ENCODE data around the gene KCNQ1OT1.

Gene KCNQ1OT1

GRCh38 chr11:2701230-2701629 lies 1.4 kb upstream of the KCNQ1OT1 start:
- H3K9ac ChIP-seq (ENCODE audit: low read depth in 1 of 2, low read length in 2 of 2), result no peak overlapping the region
- peaks cover 0 to 3% of the 10 kb centered on the region in 2 donors for H3K9me3 ChIP-seq (ENCODE audit: control insufficient read depth in 1 of 2, low read length in 2 of 2)
- no peak overlapping the region for H3K4me3 ChIP-seq (ENCODE audit: low read depth in 1 of 2, low read length in 2 of 2)
- peaks cover 0 to 7% of the 10 kb centered on the region in 2 donors for H3K4me1 ChIP-seq (ENCODE audit: control insufficient read depth in 1 of 2, insufficient read depth in 2 of 2, low read length in 2 of 2)
- H3K36me3 ChIP-seq (ENCODE audit: control insufficient read depth in 1 of 2, insufficient read depth in 2 of 2, low read length in 2 of 2), result peaks cover 0 to 2% of the 10 kb centered on the region in 2 donors
- no peak overlapping the region for H3K27ac ChIP-seq (ENCODE audit: low read depth, low read length)
- H3K27me3 ChIP-seq (ENCODE audit: control insufficient read depth in 1 of 2, insufficient read depth in 2 of 2, low read length in 2 of 2), result no peaks in the 10 kb centered on the region

- peaks cover 0 to 7% of the 10 kb centered on the region in 2 donors for H3K4me1 ChIP-seq (ENCODE audit: control insufficient read depth in 1 of 2, insufficient read depth in 2 of 2, low read length in 2 of 2)
- peak overlapping the region; percentile 86 for H3K27ac ChIP-seq (ENCODE audit: low read depth, low read length)
- peak overlapping the region; percentile 53 to 73 for H3K4me3 ChIP-seq (ENCODE audit: low read depth in 1 of 2, low read length in 2 of 2)
- H3K36me3 ChIP-seq (ENCODE audit: control insufficient read depth in 1 of 2, insufficient read depth in 2 of 2, low read length in 2 of 2), result peaks cover 0 to 3% of the 10 kb centered on the region in 2 donors
- no peaks in the 10 kb centered on the region for H3K27me3 ChIP-seq (ENCODE audit: control insufficient read depth in 1 of 2, insufficient read depth in 2 of 2, low read length in 2 of 2)
- H3K9ac ChIP-seq (ENCODE audit: low read depth in 1 of 2, low read length in 2 of 2), result peak overlapping the region; percentile 71 to 77
- H3K9me3 ChIP-seq (ENCODE audit: control insufficient read depth in 1 of 2, low read length in 2 of 2), result peaks cover 0 to 1% of the 10 kb centered on the region in 2 donors
These were observed 819 bp upstream of the KCNQ1OT1 start for GRCh38 chr11:2700415-2701211.

GRCh38 chr11:2699185-2699530 lies 636 bp downstream of the KCNQ1OT1 start:
- Histone ChIP-seq H3K4me3 (ENCODE audit: low read depth in 1 of 2, low read length in 2 of 2) (peak overlapping the region; percentile 78), H3K9ac (ENCODE audit: low read depth in 1 of 2, low read length in 2 of 2) (peak overlapping the region; percentile 50 to 70), H3K4me1 (ENCODE audit: control insufficient read depth in 1 of 2, insufficient read depth in 2 of 2, low read length in 2 of 2) (peaks cover 0 to 10% of the 10 kb centered on the region in 2 donors), H3K27ac (ENCODE audit: low read depth, low read length) (no peak overlapping the region), H3K36me3 (ENCODE audit: control insufficient read depth in 1 of 2, insufficient read depth in 2 of 2, low read length in 2 of 2) (peaks cover 0 to 3% of the 10 kb centered on the region in 2 donors), H3K27me3 (ENCODE audit: control insufficient read depth in 1 of 2, insufficient read depth in 2 of 2, low read length in 2 of 2) (no peaks in the 10 kb centered on the region), H3K9me3 (ENCODE audit: control insufficient read depth in 1 of 2, low read length in 2 of 2) (no peaks in the 10 kb centered on the region)

- Histone ChIP-seq H3K4me3 (ENCODE audit: low read depth in 1 of 2, low read length in 2 of 2) (peak overlapping the region; percentile 78), H3K9ac (ENCODE audit: low read depth in 1 of 2, low read length in 2 of 2) (peak overlapping the region; percentile 50 to 70), H3K27ac (ENCODE audit: low read depth, low read length) (no peak overlapping the region), H3K9me3 (ENCODE audit: control insufficient read depth in 1 of 2, low read length in 2 of 2) (no peaks in the 10 kb centered on the region), H3K36me3 (ENCODE audit: control insufficient read depth in 1 of 2, insufficient read depth in 2 of 2, low read length in 2 of 2) (peaks cover 0 to 3% of the 10 kb centered on the region in 2 donors), H3K4me1 (ENCODE audit: control insufficient read depth in 1 of 2, insufficient read depth in 2 of 2, low read length in 2 of 2) (peaks cover 0 to 10% of the 10 kb centered on the region in 2 donors), H3K27me3 (ENCODE audit: control insufficient read depth in 1 of 2, insufficient read depth in 2 of 2, low read length in 2 of 2) (no peaks in the 10 kb centered on the region)
These were observed 1.2 kb downstream of the KCNQ1OT1 start for GRCh38 chr11:2698386-2699184.

- Histone ChIP-seq H3K4me1 (ENCODE audit: control insufficient read depth in 1 of 2, insufficient read depth in 2 of 2, low read length in 2 of 2) (peaks cover under 1 to 10% of the 10 kb centered on the region in 2 donors), H3K9ac (ENCODE audit: low read depth in 1 of 2, low read length in 2 of 2) (peak overlapping the region in 1 of 2 donors; percentile 70), H3K4me3 (ENCODE audit: low read depth in 1 of 2, low read length in 2 of 2) (peak overlapping the region; percentile 78), H3K27me3 (ENCODE audit: control insufficient read depth in 1 of 2, insufficient read depth in 2 of 2, low read length in 2 of 2) (no peaks in the 10 kb centered on the region), H3K9me3 (ENCODE audit: control insufficient read depth in 1 of 2, low read length in 2 of 2) (no peaks in the 10 kb centered on the region), H3K36me3 (ENCODE audit: control insufficient read depth in 1 of 2, insufficient read depth in 2 of 2, low read length in 2 of 2) (peaks cover 0 to 3% of the 10 kb centered on the region in 2 donors), H3K27ac (ENCODE audit: low read depth, low read length) (no peak overlapping the region)
These were observed 1.9 kb downstream of the KCNQ1OT1 start for GRCh38 chr11:2697866-2698265.

- no peaks in the 10 kb centered on the region for H3K27me3 ChIP-seq (ENCODE audit: control insufficient read depth in 1 of 2, insufficient read depth in 2 of 2, low read length in 2 of 2)
- H3K36me3 ChIP-seq (ENCODE audit: control insufficient read depth in 1 of 2, insufficient read depth in 2 of 2, low read length in 2 of 2), result peaks cover 0 to 3% of the 10 kb centered on the region in 2 donors
- no peak overlapping the region for H3K27ac ChIP-seq (ENCODE audit: low read depth, low read length)
- peaks cover 10 to 14% of the 10 kb centered on the region in 2 donors for H3K4me1 ChIP-seq (ENCODE audit: control insufficient read depth in 1 of 2, insufficient read depth in 2 of 2, low read length in 2 of 2)
- no peaks in the 10 kb centered on the region for H3K9me3 ChIP-seq (ENCODE audit: control insufficient read depth in 1 of 2, low read length in 2 of 2)
- H3K9ac ChIP-seq (ENCODE audit: low read depth in 1 of 2, low read length in 2 of 2), result no peak overlapping the region
- no peak overlapping the region for H3K4me3 ChIP-seq (ENCODE audit: low read depth in 1 of 2, low read length in 2 of 2)
These were observed 3.3 kb downstream of the KCNQ1OT1 start for GRCh38 chr11:2696455-2696854.

- H3K4me1 ChIP-seq (ENCODE audit: control insufficient read depth in 1 of 2, insufficient read depth in 2 of 2, low read length in 2 of 2), result peaks cover 16 to 22% of the 10 kb centered on the region in 2 donors
- H3K9me3 ChIP-seq (ENCODE audit: control insufficient read depth in 1 of 2, low read length in 2 of 2), result no peaks in the 10 kb centered on the region
- H3K27ac ChIP-seq (ENCODE audit: low read depth, low read length), result no peak overlapping the region
These were observed 4.5 kb downstream of the KCNQ1OT1 start for GRCh38 chr11:2694995-2695939.

GRCh38 chr11:2694495-2694894 lies 5.3 kb downstream of the KCNQ1OT1 start:
- Histone ChIP-seq H3K4me1 (ENCODE audit: control insufficient read depth in 1 of 2, insufficient read depth in 2 of 2, low read length in 2 of 2) (peaks cover 23 to 28% of the 10 kb centered on the region in 2 donors), H3K4me3 (ENCODE audit: low read depth in 1 of 2, low read length in 2 of 2) (no peak overlapping the region), H3K9me3 (ENCODE audit: control insufficient read depth in 1 of 2, low read length in 2 of 2) (no peaks in the 10 kb centered on the region), H3K27me3 (ENCODE audit: control insufficient read depth in 1 of 2, insufficient read depth in 2 of 2, low read length in 2 of 2) (no peaks in the 10 kb centered on the region), H3K9ac (ENCODE audit: low read depth in 1 of 2, low read length in 2 of 2) (no peak overlapping the region), H3K27ac (ENCODE audit: low read depth, low read length) (no peak overlapping the region), H3K36me3 (ENCODE audit: control insufficient read depth in 1 of 2, insufficient read depth in 2 of 2, low read length in 2 of 2) (peaks cover 3 to 10% of the 10 kb centered on the region in 2 donors)

More at GRCh38 chr11:2694995-2695939, 4.5 kb downstream of the KCNQ1OT1 start:
- H3K36me3 ChIP-seq (ENCODE audit: control insufficient read depth in 1 of 2, insufficient read depth in 2 of 2, low read length in 2 of 2), result peaks cover 3 to 9% of the 10 kb centered on the region in 2 donors
- no peak overlapping the region for H3K9ac ChIP-seq (ENCODE audit: low read depth in 1 of 2, low read length in 2 of 2)
- no peaks in the 10 kb centered on the region for H3K27me3 ChIP-seq (ENCODE audit: control insufficient read depth in 1 of 2, insufficient read depth in 2 of 2, low read length in 2 of 2)
- no peak overlapping the region for H3K4me3 ChIP-seq (ENCODE audit: low read depth in 1 of 2, low read length in 2 of 2)

- Histone ChIP-seq H3K27me3 (ENCODE audit: control insufficient read depth in 1 of 2, insufficient read depth in 2 of 2, low read length in 2 of 2) (no peaks in the 10 kb centered on the region), H3K36me3 (ENCODE audit: control insufficient read depth in 1 of 2, insufficient read depth in 2 of 2, low read length in 2 of 2) (peaks cover 3 to 11% of the 10 kb centered on the region in 2 donors), H3K4me1 (ENCODE audit: control insufficient read depth in 1 of 2, insufficient read depth in 2 of 2, low read length in 2 of 2) (peaks cover 29 to 37% of the 10 kb centered on the region in 2 donors), H3K9me3 (ENCODE audit: control insufficient read depth in 1 of 2, low read length in 2 of 2) (no peaks in the 10 kb centered on the region), H3K9ac (ENCODE audit: low read depth in 1 of 2, low read length in 2 of 2) (no peak overlapping the region), H3K4me3 (ENCODE audit: low read depth in 1 of 2, low read length in 2 of 2) (no peak overlapping the region), H3K27ac (ENCODE audit: low read depth, low read length) (no peak overlapping the region)
These were observed 6.2 kb downstream of the KCNQ1OT1 start for GRCh38 chr11:2693271-2694261.

Measured in duodenal mucosa (tissue), 2 donors.